Mesenchymal stem cell (in vitro differentiated cells and primary cell): Measurements from ENCODE around the gene NAA15.
A peak's percentile ranks its signal among the peaks of the same experiment; 100 is the strongest.

Experiments used
- DNase-seq: peaks from one replicate; pipeline ENCODE4 v3.0.0-alpha.2; 2013
- H2AFZ ChIP-seq: one replicate; pipeline ENCODE4 v1.6.1; 2013; ENCODE audit warnings: low read depth, mild to moderate bottlenecking, control low read depth, inconsistent platforms, low read length, moderate library complexity
- H2AK5ac ChIP-seq: 2 replicates; pipeline ENCODE4 v1.6.1; 2013; ENCODE audit warnings: low read length, moderate library complexity, mild to moderate bottlenecking, inconsistent platforms; ENCODE audit not compliant: severe bottlenecking
- H2BK120ac ChIP-seq: one replicate; pipeline ENCODE4 v1.6.1; 2013; ENCODE audit warnings: low read depth, mild to moderate bottlenecking, inconsistent platforms, low read length, moderate library complexity
- H2BK12ac ChIP-seq, 2 experiments: one replicate each; pipeline ENCODE4 v1.6.1; 2013; ENCODE audit warnings: inconsistent platforms in 2 of 2, low read length in 2 of 2, mild to moderate bottlenecking in 2 of 2, moderate library complexity in 2 of 2, control low read depth in 1 of 2
- H2BK15ac ChIP-seq: one replicate; pipeline ENCODE4 v1.6.1; 2013; ENCODE audit warnings: mild to moderate bottlenecking, low read depth, inconsistent platforms; ENCODE audit not compliant: poor library complexity, severe bottlenecking
- H2BK5ac ChIP-seq: 2 replicates; pipeline ENCODE4 v1.6.1; 2013; ENCODE audit warnings: low read depth, mild to moderate bottlenecking, low read length, control low read depth, inconsistent platforms; ENCODE audit not compliant: poor library complexity, severe bottlenecking
- H3K14ac ChIP-seq, 2 experiments: one replicate each; pipeline ENCODE4 v1.6.1; 2013; ENCODE audit warnings: inconsistent platforms in 2 of 2, low read length in 2 of 2, control low read depth in 1 of 2, mild to moderate bottlenecking in 1 of 2, moderate library complexity in 1 of 2
- H3K18ac ChIP-seq, 2 experiments: one replicate each; pipeline ENCODE4 v1.6.1; 2013; ENCODE audit warnings: inconsistent platforms in 2 of 2, low read length in 2 of 2, control low read depth in 1 of 2, low read depth in 1 of 2, mild to moderate bottlenecking in 1 of 2
- H3K23ac ChIP-seq, 2 experiments: one replicate each; pipeline ENCODE4 v1.6.1; 2013; ENCODE audit warnings: inconsistent platforms in 2 of 2, low read length in 2 of 2, mild to moderate bottlenecking in 2 of 2, moderate library complexity in 2 of 2, control low read depth in 1 of 2
- H3K27ac ChIP-seq: 2 replicates; pipeline ENCODE4 v1.5.1; 2013; ENCODE audit warnings: mild to moderate bottlenecking, moderate library complexity, low read length, control low read depth, inconsistent platforms; ENCODE audit not compliant: poor library complexity, severe bottlenecking
- H3K27me3 ChIP-seq, 2 experiments: 2 replicates each; pipeline versions ENCODE4 v1.6.1 to v1.7.0; 2013; ENCODE audit warnings: low read length in 2 of 2, mild to moderate bottlenecking in 2 of 2, moderate library complexity in 2 of 2, control low read depth in 1 of 2, inconsistent platforms in 1 of 2; ENCODE audit not compliant: control insufficient read depth in 1 of 2, insufficient read depth in 1 of 2
- H3K36me3 ChIP-seq, 2 experiments: 2 replicates each; pipeline versions ENCODE4 v1.6.1 to v1.7.0; 2013; ENCODE audit warnings: low read length in 2 of 2, control low read depth in 1 of 2, inconsistent platforms in 1 of 2, low read depth in 1 of 2, mild to moderate bottlenecking in 1 of 2; ENCODE audit not compliant: insufficient read depth in 2 of 2, control insufficient read depth in 1 of 2
- H3K4ac ChIP-seq, 2 experiments: one replicate each; pipeline ENCODE4 v1.6.1; 2013; ENCODE audit warnings: inconsistent platforms in 2 of 2, low read length in 2 of 2, mild to moderate bottlenecking in 2 of 2, moderate library complexity in 2 of 2, control low read depth in 1 of 2, low read depth in 1 of 2
- H3K4me1 ChIP-seq: 2 replicates; pipeline ENCODE4 v1.6.1; 2013; ENCODE audit warnings: low read depth, low read length, control low read depth; ENCODE audit not compliant: control insufficient read depth, insufficient read depth
- H3K4me2 ChIP-seq: 2 replicates; pipeline ENCODE4 v1.6.1; 2013; ENCODE audit warnings: low read length, mild to moderate bottlenecking, inconsistent platforms; ENCODE audit not compliant: poor library complexity, severe bottlenecking
- H3K4me3 ChIP-seq, 2 experiments: 2 replicates each; pipeline versions ENCODE4 v1.5.1 to v1.7.0; 2013; ENCODE audit warnings: low read length in 2 of 2, mild to moderate bottlenecking in 2 of 2, control low read depth in 1 of 2, low read depth in 1 of 2; ENCODE audit not compliant: insufficient read depth in 1 of 2
- H3K79me1 ChIP-seq: replicated peaks from 2 replicates; pipeline ENCODE4 v1.6.1; 2013; ENCODE audit warnings: mild to moderate bottlenecking, control low read depth, low read length, inconsistent platforms; ENCODE audit not compliant: poor library complexity, severe bottlenecking
- H3K9ac ChIP-seq: 2 replicates; pipeline ENCODE4 v1.7.0; 2013; ENCODE audit warnings: mild to moderate bottlenecking, low read length, moderate library complexity
- H3K9me3 ChIP-seq: 2 replicates; pipeline ENCODE4 v1.7.0; 2013; ENCODE audit warnings: mild to moderate bottlenecking, low read length; ENCODE audit not compliant: control insufficient read depth
- H4K8ac ChIP-seq: one replicate; pipeline ENCODE4 v1.6.1; 2013; ENCODE audit warnings: inconsistent platforms, mild to moderate bottlenecking, low read length, moderate library complexity
- H4K91ac ChIP-seq: one replicate; pipeline ENCODE4 v1.6.1; 2013; ENCODE audit warnings: mild to moderate bottlenecking, low read length, inconsistent platforms
- WGBS: methylation state at CpG from one replicate; pipeline ENCODE4 v1.1.7; 2013; ENCODE audit warnings: mixed read lengths; 5-methylcytosine and 5-hydroxymethylcytosine counted together

Gene NAA15

GRCh38 chr4:139256349-139256748 lies 45.0 kb upstream of the NAA15 start:
- Histone ChIP-seq H3K23ac (no peak overlapping the region), H3K9ac (no peak overlapping the region), H3K27ac (peak overlapping the region; percentile 47), H3K18ac (no peak overlapping the region), H2BK12ac (no peak overlapping the region), H3K9me3 (no peaks in the 10 kb centered on the region), H3K36me3 (no peaks in the 10 kb centered on the region), H4K8ac (no peak overlapping the region), H2BK15ac (no peak overlapping the region), H3K4me1 (peaks cover 2% of the 10 kb centered on the region), H3K79me1 (no peaks in the 10 kb centered on the region), H3K27me3 (no peaks in the 10 kb centered on the region), H2AFZ (no peak overlapping the region), H2BK5ac (no peak overlapping the region), H2BK120ac (no peak overlapping the region), H3K4ac (no peak overlapping the region), H3K4me3 (no peak overlapping the region), H3K14ac (no peak overlapping the region), H2AK5ac (no peak overlapping the region), H3K4me2 (no peak overlapping the region), H4K91ac (no peak overlapping the region)
- no peak for DNase-seq
- WGBS = 86% methylated on average over 1 of the region's 2 CpGs

GRCh38 chr4:139265654-139266053 lies 35.7 kb upstream of the NAA15 start:
- no peak overlapping the region for H2BK120ac ChIP-seq
- H3K4me3 ChIP-seq = peak overlapping the region in 1 of 2 experiments; percentile 74
- H2BK5ac ChIP-seq = no peak overlapping the region
- H2AK5ac ChIP-seq = no peak overlapping the region
- H3K4ac ChIP-seq = no peak overlapping the region
- WGBS = 0% methylated on average over 1 of the region's 3 CpGs
- H3K27me3 ChIP-seq = no peaks in the 10 kb centered on the region
- no peak overlapping the region for H3K14ac ChIP-seq
- no peak overlapping the region for H4K91ac ChIP-seq
- peak overlapping the region; percentile 66 for H3K9ac ChIP-seq
- H2AFZ ChIP-seq = no peak overlapping the region
- H2BK12ac ChIP-seq = no peak overlapping the region
- H4K8ac ChIP-seq = no peak overlapping the region
- peak overlapping the region in 1 of 2 experiments; percentile 84 for H3K18ac ChIP-seq
- no peak overlapping the region for H2BK15ac ChIP-seq
- peaks cover 5% of the 10 kb centered on the region for H3K4me1 ChIP-seq
- H3K23ac ChIP-seq = no peak overlapping the region
- H3K4me2 ChIP-seq = no peak overlapping the region
- H3K36me3 ChIP-seq = no peaks in the 10 kb centered on the region
- no peak for DNase-seq
- H3K9me3 ChIP-seq = no peaks in the 10 kb centered on the region
- H3K27ac ChIP-seq = peak overlapping the region; percentile 2
- no peaks in the 10 kb centered on the region for H3K79me1 ChIP-seq

GRCh38 chr4:139266208-139266582 lies 35.1 kb upstream of the NAA15 start:
- peak overlapping the region in 1 of 2 experiments; percentile 74 for H3K4me3 ChIP-seq
- H3K27me3 ChIP-seq = no peaks in the 10 kb centered on the region
- no peak overlapping the region for H3K18ac ChIP-seq
- peak overlapping the region; percentile 82 for H3K4me2 ChIP-seq
- peak overlapping the region; percentile 66 for H3K9ac ChIP-seq
- H3K9me3 ChIP-seq = no peaks in the 10 kb centered on the region
- 0% methylated on average over 1 of the region's 1 CpG for WGBS
- no peak overlapping the region for H4K8ac ChIP-seq
- no peak overlapping the region for H2BK5ac ChIP-seq
- H2AFZ ChIP-seq = no peak overlapping the region
- H3K23ac ChIP-seq = no peak overlapping the region
- H2BK15ac ChIP-seq = no peak overlapping the region
- H2AK5ac ChIP-seq = no peak overlapping the region
- no peaks in the 10 kb centered on the region for H3K79me1 ChIP-seq
- H3K14ac ChIP-seq = no peak overlapping the region
- no peak overlapping the region for H3K4ac ChIP-seq
- peak overlapping the region; percentile 97 for H3K27ac ChIP-seq
- no peak for DNase-seq
- H3K36me3 ChIP-seq = no peaks in the 10 kb centered on the region
- no peak overlapping the region for H2BK12ac ChIP-seq
- no peak overlapping the region for H4K91ac ChIP-seq
- peaks cover 5% of the 10 kb centered on the region for H3K4me1 ChIP-seq
- no peak overlapping the region for H2BK120ac ChIP-seq

GRCh38 chr4:139266583-139267257 lies 34.6 kb upstream of the NAA15 start:
- Histone ChIP-seq H2AFZ (no peak overlapping the region), H3K23ac (no peak overlapping the region), H4K91ac (no peak overlapping the region), H2BK5ac (peak overlapping the region; percentile 24), H3K4me3 (peak overlapping the region in 1 of 2 experiments; percentile 74), H3K18ac (no peak overlapping the region), H3K36me3 (no peaks in the 10 kb centered on the region), H3K27me3 (no peaks in the 10 kb centered on the region), H3K4me1 (peaks cover 5% of the 10 kb centered on the region), H3K27ac (peak overlapping the region; percentile 97), H4K8ac (no peak overlapping the region), H3K9ac (peak overlapping the region; percentile 66), H3K4ac (no peak overlapping the region), H3K4me2 (peak overlapping the region; percentile 82), H3K79me1 (no peaks in the 10 kb centered on the region), H3K14ac (no peak overlapping the region), H2AK5ac (no peak overlapping the region), H3K9me3 (no peaks in the 10 kb centered on the region), H2BK120ac (no peak overlapping the region), H2BK15ac (no peak overlapping the region), H2BK12ac (no peak overlapping the region)
- WGBS = 22% methylated on average over 14 of the region's 14 CpGs
- DNase-seq = peak; percentile 84
